GM12872 (cell line): ENCODE data around the gene GMPR.

Experiments
- CTCF ChIP-seq: IDR thresholded peaks from 3 replicates; pipeline ENCODE4 v1.5.1; 2011; ENCODE audit warnings: low read depth, mild to moderate bottlenecking, low read length, moderate library complexity; ENCODE audit not compliant: insufficient read depth

GMPR gene

DNA sequence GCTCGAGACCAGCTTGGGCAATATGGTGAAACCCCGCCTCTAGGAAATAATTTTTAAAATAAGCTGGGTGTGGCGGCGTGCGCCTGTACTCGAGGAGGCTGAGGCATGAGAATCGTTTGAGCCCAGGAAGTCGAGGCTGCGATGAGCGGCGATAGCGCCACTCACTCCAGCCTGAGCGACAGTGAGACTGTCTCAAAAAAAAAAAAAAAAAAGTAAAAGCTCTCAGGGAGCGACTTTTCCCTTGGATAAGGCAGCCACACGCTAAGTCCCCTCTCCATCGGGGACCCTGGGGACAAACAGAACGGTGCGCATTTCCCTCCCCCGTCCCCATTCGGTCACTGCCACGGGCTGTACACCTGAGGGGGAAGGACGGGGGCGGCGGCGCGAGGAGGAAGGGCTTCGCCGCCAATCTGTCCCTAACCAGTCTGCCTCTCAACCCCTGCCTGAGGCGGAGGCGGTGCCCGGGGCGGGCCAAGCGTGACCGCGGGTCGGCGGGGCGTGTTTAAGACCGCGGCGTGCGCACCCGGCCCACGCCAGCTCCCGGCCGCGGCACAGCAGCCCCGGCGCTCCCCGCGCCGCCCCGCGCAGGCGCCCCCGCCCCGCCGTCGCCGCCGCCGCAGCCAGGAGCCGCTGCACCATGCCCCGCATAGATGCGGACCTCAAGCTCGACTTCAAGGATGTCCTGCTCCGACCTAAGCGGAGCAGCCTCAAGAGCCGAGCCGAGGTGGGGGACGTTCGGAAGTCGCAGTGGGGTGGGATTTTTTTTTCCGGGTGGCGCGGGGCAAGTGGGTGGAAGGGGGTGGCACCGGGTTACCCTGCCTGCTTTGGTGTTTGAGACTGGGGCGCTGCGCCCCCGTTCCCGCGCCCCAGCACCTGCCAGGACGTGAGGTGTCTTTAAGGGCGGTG is at the start of gene GMPR:
Gene GMPR, plus strand, starts transcription at position 531 of the 906 bp plus-strand sequence. Its CDS starts 107 bp downstream, at position 638.
- no peak for TF ChIP-seq CTCF

GRCh38 chr6:16190214-16190613 is 48.2 kb upstream of the GMPR start:
- TF ChIP-seq CTCF: no peak

DNA sequence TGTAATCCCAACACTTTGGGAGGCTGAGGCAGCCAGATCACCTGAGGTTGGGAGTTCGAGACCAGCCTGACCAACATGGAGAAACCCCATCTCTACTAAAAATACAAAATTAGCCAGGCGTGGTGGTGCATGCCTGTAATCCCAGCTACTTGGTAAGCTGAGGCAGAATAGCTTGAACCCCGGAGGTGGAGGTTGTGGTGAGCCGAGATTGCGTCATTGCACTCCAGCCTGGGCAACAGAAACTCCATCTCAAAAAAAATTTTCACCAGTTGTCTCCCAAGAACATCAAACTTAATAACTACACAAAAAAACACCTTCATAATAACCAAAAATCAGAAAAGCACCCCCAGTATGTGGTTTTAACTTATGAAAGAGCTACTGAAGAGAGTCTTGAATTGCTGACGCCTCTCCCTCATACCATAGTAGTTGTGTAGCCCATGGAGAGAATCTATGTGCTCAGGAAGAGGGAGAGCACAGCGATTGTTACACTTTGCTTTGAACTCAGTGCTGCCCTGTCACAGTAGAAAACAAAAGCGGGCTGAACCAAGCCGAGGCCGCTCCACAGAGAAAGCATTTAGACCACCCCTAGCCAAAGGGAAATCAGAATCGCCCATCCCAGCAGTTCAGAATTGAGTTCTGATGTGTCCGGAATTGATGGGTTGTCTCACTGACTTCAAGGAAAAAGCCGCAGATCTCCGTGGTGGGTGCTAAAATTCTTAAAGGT is 42.0 kb upstream of the GMPR start:
- no peak for TF ChIP-seq CTCF

- TF ChIP-seq CTCF: no peak
Observed at GRCh38 chr6:16196984-16197546, 41.3 kb upstream of the GMPR start.

- TF ChIP-seq CTCF: no peak
Observed at GRCh38 chr6:16198061-16198705, 40.2 kb upstream of the GMPR start.

DNA sequence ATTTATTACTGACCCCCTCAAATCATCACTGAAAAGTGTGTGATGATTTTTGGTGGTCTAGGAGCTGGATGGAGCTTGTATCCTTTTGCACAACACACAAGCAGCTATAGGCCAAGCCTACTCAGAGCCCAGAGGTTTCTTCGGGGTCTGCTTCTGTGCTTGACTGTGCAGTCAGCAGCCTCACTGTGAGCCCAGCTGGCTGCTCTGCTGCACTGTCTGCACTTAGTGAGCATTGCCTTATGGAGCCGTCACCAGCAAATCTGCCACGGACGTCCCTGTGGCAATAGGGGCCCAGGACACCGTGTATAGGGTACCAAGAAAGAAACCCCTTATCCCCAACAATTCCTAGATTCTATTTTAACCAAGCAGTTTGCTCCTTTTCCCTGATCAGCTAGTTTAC is 38.6 kb upstream of the GMPR start:
- TF ChIP-seq CTCF: no peak
